Urothelium cell line (cell line): ENCODE data around the gene TPCN1.

ENCODE experiments used
- DNase-seq: peaks from one replicate; pipeline ENCODE4 v3.0.0; 2011; ENCODE audit warnings: low spot score, mixed read lengths
- FAIRE-seq: peaks from 2 replicates; lab custom pipeline; 2011; peaks lifted over from hg19 to GRCh38; lab: Jason Lieb, UNC

The TPCN1 gene

DNA sequence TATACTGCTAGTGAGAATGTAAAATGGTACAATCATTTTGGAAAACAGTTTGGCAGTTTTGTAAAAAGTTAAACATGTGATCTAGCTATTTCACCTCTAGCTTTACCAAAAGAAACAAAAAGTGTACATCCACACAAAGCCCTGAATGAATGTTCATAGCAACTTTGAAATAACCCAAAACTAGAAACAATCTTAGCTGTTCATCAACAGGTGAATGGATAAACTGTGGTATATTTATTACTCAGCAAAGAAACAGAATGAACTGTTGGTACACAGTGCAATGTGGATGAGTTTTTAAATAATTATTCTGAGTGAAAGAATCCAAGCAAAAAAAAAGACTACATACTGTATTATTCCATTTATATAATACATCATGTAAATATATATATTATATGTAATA is 36.3 kb downstream of the TPCN1 start:
- DNase-seq (no peak), FAIRE-seq (no peak)

- FAIRE-seq: no peak
- DNase-seq: no peak
Observed at GRCh38 chr12:113260127-113260526, 38.9 kb downstream of the TPCN1 start.

DNA sequence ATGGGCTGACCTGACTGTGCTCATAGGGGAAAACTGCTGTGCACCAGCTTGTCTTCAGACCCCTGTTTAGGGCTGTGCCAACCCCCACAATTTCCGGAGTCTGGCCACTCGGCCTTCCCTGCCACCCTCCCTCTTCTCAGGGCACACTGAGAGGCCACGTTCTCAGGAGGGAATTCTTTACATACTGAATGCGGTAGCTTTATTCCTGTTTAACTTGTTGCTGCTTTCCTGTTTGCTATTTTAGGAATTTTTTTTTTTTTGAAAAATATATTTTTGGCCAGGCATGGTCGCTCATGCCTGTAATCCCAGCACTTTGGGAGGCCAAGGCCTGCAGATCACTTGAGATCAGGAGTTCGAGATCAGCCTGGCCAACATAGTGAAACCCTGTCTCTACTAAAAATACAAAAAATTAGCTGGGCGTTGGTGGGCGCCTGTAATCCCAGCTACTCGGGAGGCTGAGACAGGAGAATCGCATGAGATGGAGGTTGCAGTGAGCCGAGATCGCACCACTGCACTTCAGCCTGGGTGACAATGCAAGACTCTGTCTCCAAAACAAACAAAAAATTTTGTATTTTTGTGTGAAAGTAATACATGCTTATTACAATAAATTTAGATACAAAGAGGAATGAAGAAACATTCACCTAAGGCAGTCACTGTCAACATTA is 39.5 kb downstream of the TPCN1 start:
- no peak for FAIRE-seq

GRCh38 chr12:113261847-113262470 is 40.7 kb downstream of the TPCN1 start:
- no peak for FAIRE-seq

More for the DNA sequence above, 39.5 kb downstream of the TPCN1 start:
- DNase-seq: no peak

DNA sequence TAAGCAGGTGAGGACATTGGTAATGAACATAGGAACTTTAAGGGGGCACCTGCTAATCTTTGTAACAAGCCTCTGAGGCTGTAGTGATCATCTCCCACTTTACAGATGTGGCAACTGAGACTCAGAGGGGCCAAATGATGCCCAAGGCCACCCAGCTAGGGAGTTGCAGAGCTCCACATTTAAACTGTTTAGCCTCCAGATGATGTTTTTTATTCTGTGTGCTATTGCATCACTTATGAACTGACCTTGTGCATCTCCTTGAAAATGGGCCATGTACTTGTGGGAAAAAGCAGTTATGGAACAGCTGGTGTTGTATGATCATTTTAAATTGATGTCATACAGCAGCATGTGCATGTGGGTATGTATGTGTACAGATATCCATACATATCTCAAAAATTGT is 41.4 kb downstream of the TPCN1 start:
- DNase-seq: no peak

More at GRCh38 chr12:113261847-113262470, 40.7 kb downstream of the TPCN1 start:
- DNase-seq: no peak

DNA sequence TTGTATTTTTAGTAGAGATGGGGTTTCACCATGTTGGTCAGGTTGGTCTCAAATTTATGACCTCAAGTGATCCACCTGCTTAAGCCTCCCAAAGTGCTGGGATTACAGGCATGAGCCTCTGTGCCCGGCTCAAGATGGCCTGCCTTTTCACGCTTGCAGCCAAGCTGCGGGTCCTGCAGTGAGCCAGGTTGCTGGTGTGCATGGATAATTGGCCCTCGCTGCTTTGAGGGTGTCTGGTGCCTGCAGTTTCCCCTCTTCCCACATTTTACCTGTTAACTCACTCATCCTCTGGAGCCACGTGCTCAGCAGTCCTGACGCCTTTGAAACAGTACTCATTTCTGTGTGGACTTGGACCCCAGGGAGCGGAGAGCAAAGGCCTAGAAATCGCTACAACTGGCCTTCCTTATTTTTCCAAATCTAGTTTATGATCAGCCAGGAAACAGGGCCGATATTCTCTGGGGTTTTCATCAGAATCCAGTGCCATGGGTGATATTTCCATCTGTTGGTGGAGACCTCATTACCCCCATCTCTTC is 42.2 kb downstream of the TPCN1 start:
- DNase-seq (no peak), FAIRE-seq (no peak)

More for the DNA sequence above, 41.4 kb downstream of the TPCN1 start:
- FAIRE-seq: no peak

GRCh38 chr12:113266106-113266895 is 45.0 kb downstream of the TPCN1 start:
- no peak for FAIRE-seq

GRCh38 chr12:113267621-113268020 is 46.4 kb downstream of the TPCN1 start:
- FAIRE-seq (no peak), DNase-seq (no peak)

More at GRCh38 chr12:113266106-113266895, 45.0 kb downstream of the TPCN1 start:
- no peak for DNase-seq

GRCh38 chr12:113268136-113268535 is 46.9 kb downstream of the TPCN1 start:
- no peak for FAIRE-seq
- no peak for DNase-seq

- DNase-seq (no peak), FAIRE-seq (no peak)
Observed at GRCh38 chr12:113268621-113269020, 47.4 kb downstream of the TPCN1 start.

- FAIRE-seq: no peak
- no peak for DNase-seq
Observed at GRCh38 chr12:113269257-113269943, 48.1 kb downstream of the TPCN1 start.

- FAIRE-seq (no peak), DNase-seq (no peak)
Observed at GRCh38 chr12:113270709-113271009, 49.4 kb downstream of the TPCN1 start.

DNA sequence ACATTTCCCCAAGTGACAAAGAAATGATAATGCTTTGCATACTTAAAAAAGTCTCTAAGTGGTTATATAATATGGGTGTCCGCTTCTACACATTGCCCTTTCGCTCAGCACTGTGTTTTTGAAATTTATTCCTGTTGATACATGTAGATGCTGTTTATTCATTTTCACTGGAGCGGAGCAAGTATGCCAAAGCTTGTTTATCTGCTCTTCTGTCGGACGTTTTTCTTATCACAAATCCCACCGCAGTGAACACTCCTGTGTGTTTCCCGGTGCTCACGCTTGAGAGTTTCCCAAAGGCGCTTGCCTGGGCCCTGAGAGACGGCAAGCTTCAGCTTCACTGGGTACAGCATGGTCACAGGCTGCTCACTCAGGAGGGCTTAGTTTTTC is 50.2 kb downstream of the TPCN1 start:
- DNase-seq: no peak

GRCh38 chr12:113271853-113272561 is 50.7 kb downstream of the TPCN1 start:
- no peak for FAIRE-seq
- peak; percentile 64 for DNase-seq

More for the DNA sequence above, 50.2 kb downstream of the TPCN1 start:
- FAIRE-seq: no peak

DNA sequence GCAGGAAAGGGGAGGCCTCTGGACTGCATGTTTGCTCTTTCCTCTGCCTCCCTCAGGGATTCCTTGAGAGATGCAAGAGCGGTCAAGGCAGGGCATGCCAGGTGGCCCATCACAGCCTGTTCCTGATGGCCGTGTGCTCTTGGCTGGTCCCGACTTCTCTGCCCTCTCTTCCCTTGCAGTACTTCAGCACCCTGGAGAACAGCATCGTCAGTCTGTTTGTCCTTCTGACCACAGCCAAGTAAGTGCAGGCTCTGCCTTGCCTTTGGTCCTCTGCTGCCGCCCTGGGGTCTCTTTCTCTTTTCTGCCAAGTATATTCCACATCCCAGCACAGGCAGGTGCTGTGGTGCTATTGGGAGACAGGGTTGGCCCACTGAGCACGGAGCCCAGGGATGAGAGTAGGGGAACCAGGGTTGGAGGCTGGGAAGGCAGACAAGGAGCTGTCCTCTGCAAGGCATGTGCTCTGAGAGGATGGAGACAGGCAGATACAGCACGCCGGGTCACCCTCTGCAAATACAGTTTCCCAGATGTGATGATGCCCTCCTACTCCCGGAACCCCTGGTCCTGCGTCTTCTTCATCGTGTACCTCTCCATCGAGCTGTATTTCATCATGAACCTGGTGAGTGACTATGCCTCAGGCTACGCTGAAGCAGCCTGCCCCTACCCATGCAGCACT is 51.9 kb downstream of the TPCN1 start:
- no peak for DNase-seq
- FAIRE-seq: no peak

DNA sequence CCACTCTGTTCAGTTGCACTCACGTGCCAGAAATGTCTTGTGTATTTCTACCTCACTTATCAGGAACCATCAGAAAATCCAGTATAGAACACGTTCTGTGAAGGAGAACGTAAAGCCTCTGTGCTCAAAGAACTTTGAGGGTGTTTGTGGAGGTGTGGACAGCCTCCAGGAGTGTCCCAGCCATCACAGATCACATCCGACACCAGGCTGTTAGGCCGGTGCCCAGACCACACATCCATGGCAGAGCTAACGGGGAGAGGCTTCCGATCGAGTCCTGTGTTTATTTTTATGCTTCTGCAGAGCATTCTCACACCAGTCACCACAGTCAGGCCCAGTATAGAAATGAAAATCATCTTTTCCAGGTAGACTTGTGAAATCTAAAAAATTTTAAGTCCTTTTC is 53.6 kb downstream of the TPCN1 start:
- no peak for FAIRE-seq
- no peak for DNase-seq

DNA sequence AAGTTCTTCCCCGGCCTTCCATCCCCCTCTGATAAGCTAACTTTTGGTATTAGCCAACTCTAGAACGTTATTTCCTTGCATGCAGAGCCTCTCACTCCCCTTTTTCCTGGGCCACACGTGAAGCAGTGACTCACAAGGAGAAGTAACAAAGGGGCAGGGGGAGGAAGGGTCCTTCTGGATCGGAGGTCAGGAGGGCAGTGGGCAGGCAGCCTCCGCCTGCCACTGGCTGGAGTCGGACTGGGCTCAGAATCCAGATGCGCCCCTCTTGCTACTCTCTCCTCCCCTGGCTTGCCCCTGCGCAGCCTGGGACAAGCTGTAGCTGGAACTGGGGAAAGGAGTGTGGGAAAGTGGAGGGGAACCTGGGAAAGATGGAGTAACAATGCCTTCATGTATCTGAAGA is 55.0 kb downstream of the TPCN1 start:
- FAIRE-seq: no peak

GRCh38 chr12:113276946-113277500 is 55.8 kb downstream of the TPCN1 start:
- FAIRE-seq (no peak), DNase-seq (no peak)

More for the DNA sequence above, 55.0 kb downstream of the TPCN1 start:
- DNase-seq: no peak

DNA sequence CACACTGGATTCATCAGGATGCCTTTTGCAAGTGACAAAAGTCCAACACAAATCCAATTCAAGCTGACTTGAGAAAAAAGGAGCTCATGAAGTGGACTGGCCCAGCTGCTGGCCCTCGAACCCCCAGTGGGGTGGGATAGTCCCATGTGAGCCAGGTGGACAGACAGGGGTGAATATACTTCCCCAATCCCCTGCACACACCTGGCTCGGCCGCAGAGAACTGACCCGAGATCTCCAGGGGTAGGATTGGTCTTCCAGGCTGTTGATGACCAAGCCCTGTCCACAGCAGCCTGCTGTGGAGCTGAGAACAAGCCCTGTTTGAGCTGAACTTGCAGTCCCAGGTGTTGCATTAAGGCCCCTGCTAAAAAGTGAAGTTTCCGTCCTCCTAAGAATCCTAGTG is 56.2 kb downstream of the TPCN1 start:
- no peak for FAIRE-seq
- DNase-seq: no peak

DNA sequence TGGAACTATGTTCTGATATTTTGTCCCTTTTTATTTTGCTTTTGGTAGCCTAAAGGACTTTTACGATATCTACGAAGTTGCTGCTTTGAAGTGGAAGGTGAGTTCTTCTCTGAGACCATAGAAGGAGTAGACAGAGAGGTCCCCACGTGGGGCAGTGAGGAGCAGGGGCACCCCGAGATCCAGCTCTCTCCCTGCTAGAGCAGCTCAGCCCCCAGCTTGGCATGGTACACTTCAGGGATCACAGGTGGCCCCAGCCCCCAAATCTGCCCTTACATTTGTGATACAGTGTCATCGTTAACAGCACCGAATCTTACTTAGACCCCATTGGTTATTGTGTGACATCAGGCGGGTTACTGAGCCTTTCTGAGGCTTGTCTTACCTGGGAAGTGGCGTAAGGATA is 56.9 kb downstream of the TPCN1 start:
- FAIRE-seq (no peak), DNase-seq (no peak)
